ENCODE measurements around the gene TUBGCP6.
A peak's percentile ranks its signal among the peaks of the same experiment; 100 is the strongest.

The TUBGCP6 gene
- total RNA-seq = 305 reads per million, percentile 95 among the genes with 10 or more reads in this experiment

- DNase-seq = peak; percentile 89
These were observed at the start of gene TUBGCP6 for GRCh38 chr22:50244420-50245213. Gene TUBGCP6 (minus strand): TSS chr22:50245023. CDS start chr22:50244459, 564 bp downstream.

GRCh38 chr22:50294319-50294656, 49.5 kb upstream of the TUBGCP6 start:
- no peak for DNase-seq

- no peak for DNase-seq
These were observed 48.9 kb upstream of the TUBGCP6 start for GRCh38 chr22:50293441-50294318.

GRCh38 chr22:50292643-50293440, 48.0 kb upstream of the TUBGCP6 start:
- DNase-seq = no peak

GRCh38 chr22:50289942-50290630, 45.3 kb upstream of the TUBGCP6 start:
- no peak for DNase-seq

GRCh38 chr22:50289151-50289941, 44.5 kb upstream of the TUBGCP6 start:
- DNase-seq = no peak

- no peak for DNase-seq
These were observed 42.9 kb upstream of the TUBGCP6 start for GRCh38 chr22:50287731-50288130.

GRCh38 chr22:50286701-50287318, 42.0 kb upstream of the TUBGCP6 start:
- no peak for DNase-seq

GRCh38 chr22:50286275-50286674, 41.5 kb upstream of the TUBGCP6 start:
- no peak for DNase-seq

- DNase-seq = no peak
These were observed 40.9 kb upstream of the TUBGCP6 start for GRCh38 chr22:50285568-50286229.

GRCh38 chr22:50284479-50284878, 39.7 kb upstream of the TUBGCP6 start:
- no peak for DNase-seq

GRCh38 chr22:50283821-50284220, 39.0 kb upstream of the TUBGCP6 start:
- no peak for DNase-seq

GRCh38 chr22:50282361-50283155, 37.7 kb upstream of the TUBGCP6 start:
- DNase-seq = no peak

GRCh38 chr22:50281957-50282356, 37.1 kb upstream of the TUBGCP6 start:
- no peak for DNase-seq

- no peak for DNase-seq
These were observed 36.5 kb upstream of the TUBGCP6 start for GRCh38 chr22:50281384-50281760.

- no peak for DNase-seq
These were observed 36.0 kb upstream of the TUBGCP6 start for GRCh38 chr22:50280708-50281383.

GRCh38 chr22:50280022-50280707, 35.3 kb upstream of the TUBGCP6 start:
- DNase-seq = no peak

GRCh38 chr22:50278956-50279619, 34.3 kb upstream of the TUBGCP6 start:
- no peak for DNase-seq

Measured in effector CD4-positive, alpha-beta T cell (primary cell).